ENCODE data around the gene STAG2. TPM values are rescaled to one million over a fixed set of nuclear protein-coding genes. Genes with fewer than 3 reads are reported as not detected.

The STAG2 gene
- total RNA-seq, 1 donor = 91.2 TPM

DNA sequence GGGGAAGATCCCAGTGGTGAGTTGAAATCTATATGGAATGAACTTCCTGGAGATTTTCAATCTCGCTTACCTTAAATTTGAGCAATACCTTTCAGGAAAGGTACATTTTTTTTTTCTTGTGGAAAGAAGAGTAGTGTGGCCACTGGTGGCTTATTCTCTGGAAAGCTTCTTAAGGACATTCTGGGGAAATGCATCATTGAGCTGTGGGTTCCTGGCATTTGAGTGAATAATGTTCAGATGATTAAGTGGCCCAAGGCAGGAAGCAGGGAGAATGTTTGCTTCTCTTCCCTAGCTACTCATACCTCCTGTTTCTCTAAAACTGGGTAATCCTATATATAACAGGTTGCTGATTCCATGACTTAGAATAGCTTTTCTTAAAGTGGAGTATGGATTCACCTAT lies 31.8 kb downstream of the STAG2 start:
- peak overlapping the region; percentile 33 for H3K27ac ChIP-seq (ENCODE audit: low read depth, low read length)
- no peak for TF ChIP-seq CTCF (IDR thresholded peaks at IDR 0.05; ENCODE audit: extremely low read depth, low read depth, low read length)
- DNase-seq (ENCODE audit: insufficient read length, low spot score, missing footprints) = peak; percentile 84

DNA sequence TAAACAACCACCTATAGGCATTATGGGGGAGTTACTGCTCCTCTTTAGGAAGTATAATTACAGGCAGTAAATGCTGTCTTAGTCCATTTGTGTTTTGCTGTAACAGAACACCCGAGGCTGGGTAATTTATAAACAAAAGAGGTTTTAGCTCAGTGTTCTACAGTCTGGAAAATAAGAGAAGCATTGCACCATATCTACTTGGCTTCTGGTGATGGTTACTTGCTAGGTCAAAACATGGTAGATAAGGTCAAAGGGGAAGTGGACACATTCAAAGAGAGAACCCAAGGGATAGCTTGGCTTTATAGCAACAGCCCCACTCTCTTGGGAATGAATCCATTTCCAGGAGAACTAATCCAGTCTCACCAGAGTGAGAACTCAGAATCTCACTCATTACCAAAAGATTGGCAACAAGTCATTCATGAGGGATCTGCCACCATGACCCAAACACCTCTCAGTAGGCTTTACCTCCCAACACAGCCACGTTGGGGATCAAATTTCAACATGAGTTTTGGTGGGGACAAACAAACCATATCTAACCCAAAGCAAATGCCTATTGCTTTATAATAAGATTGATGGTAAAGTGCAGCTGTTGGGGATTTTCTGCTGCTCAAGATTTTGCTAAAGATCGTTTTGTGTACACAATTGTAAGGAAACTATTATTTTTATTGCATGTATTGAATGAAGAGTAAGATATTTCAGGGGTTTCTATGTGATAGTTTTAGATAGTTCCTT lies 32.6 kb downstream of the STAG2 start:
- Histone ChIP-seq H3K27ac (ENCODE audit: low read depth, low read length) (peak overlapping the region; percentile 15), H3K27me3 (ENCODE audit: insufficient read depth, low read length) (no peaks in the 10 kb centered on the region)

More for the DNA sequence above, 31.8 kb downstream of the STAG2 start:
- Histone ChIP-seq H3K9me3 (ENCODE audit: low read depth, low read length) (no peaks in the 10 kb centered on the region), H2AFZ (ENCODE audit: low read length) (no peak overlapping the region), H3K36me3 (ENCODE audit: insufficient read depth, low read length) (no peaks in the 10 kb centered on the region), H3K79me2 (ENCODE audit: insufficient read depth, low read length) (peaks cover 84% of the 10 kb centered on the region), H3K27me3 (ENCODE audit: insufficient read depth, low read length) (no peaks in the 10 kb centered on the region), H3K4me1 (ENCODE audit: insufficient read depth, low read length) (peaks cover 19% of the 10 kb centered on the region), H3K4me2 (ENCODE audit: insufficient read depth, low read length) (no peak overlapping the region), H4K20me1 (ENCODE audit: insufficient read depth, low read length) (peaks cover 18% of the 10 kb centered on the region), H3K4me3 (ENCODE audit: insufficient read depth, low read length) (no peak overlapping the region)

DNA sequence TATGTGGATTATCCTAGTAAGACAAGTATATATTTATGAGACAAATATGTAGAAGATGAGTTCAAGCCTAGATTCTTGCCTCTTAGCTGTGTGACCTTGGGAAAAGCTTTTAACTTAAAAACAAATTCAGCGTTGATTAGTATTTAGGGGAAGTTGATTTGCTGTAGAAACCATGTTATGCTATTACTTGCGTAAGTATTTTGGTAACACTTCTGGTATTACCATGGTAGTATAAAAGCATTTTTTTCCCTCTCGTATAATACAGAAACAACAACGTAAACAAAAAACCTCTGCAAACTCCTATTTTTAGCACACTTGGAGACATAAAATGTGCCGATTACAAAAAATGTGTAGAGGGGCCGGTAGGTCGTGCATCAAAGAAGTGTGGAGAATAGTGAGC lies 33.2 kb downstream of the STAG2 start:
- Histone ChIP-seq H3K4me1 (ENCODE audit: insufficient read depth, low read length) (peaks cover 19% of the 10 kb centered on the region), H3K9me3 (ENCODE audit: low read depth, low read length) (no peaks in the 10 kb centered on the region), H4K20me1 (ENCODE audit: insufficient read depth, low read length) (peaks cover 15% of the 10 kb centered on the region), H3K4me2 (ENCODE audit: insufficient read depth, low read length) (no peak overlapping the region), H3K36me3 (ENCODE audit: insufficient read depth, low read length) (no peaks in the 10 kb centered on the region), H2AFZ (ENCODE audit: low read length) (no peak overlapping the region), H3K27ac (ENCODE audit: low read depth, low read length) (no peak overlapping the region), H3K4me3 (ENCODE audit: insufficient read depth, low read length) (no peak overlapping the region), H3K79me2 (ENCODE audit: insufficient read depth, low read length) (peaks cover 88% of the 10 kb centered on the region), H3K27me3 (ENCODE audit: insufficient read depth, low read length) (no peaks in the 10 kb centered on the region)
- DNase-seq (ENCODE audit: insufficient read length, low spot score, missing footprints) = no peak
- TF ChIP-seq CTCF (IDR thresholded peaks at IDR 0.05; ENCODE audit: extremely low read depth, low read depth, low read length) = no peak

More for the DNA sequence above, 32.6 kb downstream of the STAG2 start:
- TF ChIP-seq CTCF (IDR thresholded peaks at IDR 0.05; ENCODE audit: extremely low read depth, low read depth, low read length) = no peak
- H3K4me3 ChIP-seq (ENCODE audit: insufficient read depth, low read length) = no peak overlapping the region
- H2AFZ ChIP-seq (ENCODE audit: low read length) = no peak overlapping the region
- peaks cover 19% of the 10 kb centered on the region for H3K4me1 ChIP-seq (ENCODE audit: insufficient read depth, low read length)
- peaks cover 15% of the 10 kb centered on the region for H4K20me1 ChIP-seq (ENCODE audit: insufficient read depth, low read length)
- peak; percentile 4 for DNase-seq (ENCODE audit: insufficient read length, low spot score, missing footprints)
- H3K9me3 ChIP-seq (ENCODE audit: low read depth, low read length) = no peaks in the 10 kb centered on the region
- H3K79me2 ChIP-seq (ENCODE audit: insufficient read depth, low read length) = peaks cover 84% of the 10 kb centered on the region
- H3K4me2 ChIP-seq (ENCODE audit: insufficient read depth, low read length) = no peak overlapping the region
- H3K36me3 ChIP-seq (ENCODE audit: insufficient read depth, low read length) = no peaks in the 10 kb centered on the region

GRCh38 chrX:124001581-124001980 lies 40.1 kb downstream of the STAG2 start:
- DNase-seq (ENCODE audit: insufficient read length, low spot score, missing footprints) = no peak
- Histone ChIP-seq H3K9me3 (ENCODE audit: low read depth, low read length) (no peaks in the 10 kb centered on the region), H2AFZ (ENCODE audit: low read length) (no peak overlapping the region), H3K27me3 (ENCODE audit: insufficient read depth, low read length) (no peaks in the 10 kb centered on the region), H3K27ac (ENCODE audit: low read depth, low read length) (no peak overlapping the region), H3K79me2 (ENCODE audit: insufficient read depth, low read length) (peaks cover 83% of the 10 kb centered on the region), H3K4me1 (ENCODE audit: insufficient read depth, low read length) (no peaks in the 10 kb centered on the region), H3K4me3 (ENCODE audit: insufficient read depth, low read length) (no peak overlapping the region), H3K36me3 (ENCODE audit: insufficient read depth, low read length) (no peaks in the 10 kb centered on the region), H4K20me1 (ENCODE audit: insufficient read depth, low read length) (peaks cover 17% of the 10 kb centered on the region), H3K4me2 (ENCODE audit: insufficient read depth, low read length) (no peak overlapping the region)
- TF ChIP-seq CTCF (IDR thresholded peaks at IDR 0.05; ENCODE audit: extremely low read depth, low read depth, low read length) = no peak
